Gastroesophageal sphincter (tissue), 3 donors: ENCODE results near the gene SP5.

Source experiments
- CTCF ChIP-seq, 4 experiments: fragments of 200-600 bp in 2 of 4; fragments of 450-650 bp in 2 of 4; sonication (generic) in 1 of 4; IDR thresholded peaks; one replicate each; pipeline ENCODE4 v1.5.1; 2017 to 2019; ENCODE audit warnings: antibody characterized with exemption in 4 of 4, mild to moderate bottlenecking in 2 of 4, moderate library complexity in 2 of 4
- EP300 ChIP-seq: sonication (generic); formaldehyde crosslinking; IDR thresholded peaks from one replicate; pipeline ENCODE4 v1.6.1; 2017; ENCODE audit warnings: antibody characterized with exemption, mild to moderate bottlenecking
- POLR2A ChIP-seq, 2 donors: fragments of 450-650 bp; IDR thresholded peaks; one replicate each; pipeline ENCODE4 v1.6.1; 2017; ENCODE audit warnings: antibody characterized with exemption in 2 of 2, mild to moderate bottlenecking in 2 of 2, moderate library complexity in 1 of 2
- POLR2AphosphoS5 ChIP-seq: sonication (generic); formaldehyde crosslinking; IDR thresholded peaks from one replicate; pipeline ENCODE4 v1.6.1; 2017; ENCODE audit warnings: antibody characterized with exemption

GRCh38 chr2:170711196-170711773, 3.9 kb upstream of the SP5 start:
- TF ChIP-seq POLR2AphosphoS5 (no peak), POLR2A (IDR thresholded peaks at IDR 0.05) (no peak), CTCF (IDR thresholded peaks at IDR 0.05) (no peak), EP300 (no peak)
